HG02798 (cell line): ENCODE measurements around the gene CYP2B6.
"Not testable (repeated sequence)": the region's sequence is repeated elsewhere in the genome, so short reads cannot be mapped to it uniquely, and the experiment has no call there.

Source experiments
- ATAC-seq: cut with Tn5 transposase; IDR thresholded peaks from one replicate; pipeline ENCODE4 v1.9.1; 2021; ENCODE audit warnings: mild to moderate bottlenecking; ENCODE audit not compliant: unreplicated experiment, poor library complexity

The CYP2B6 gene

DNA sequence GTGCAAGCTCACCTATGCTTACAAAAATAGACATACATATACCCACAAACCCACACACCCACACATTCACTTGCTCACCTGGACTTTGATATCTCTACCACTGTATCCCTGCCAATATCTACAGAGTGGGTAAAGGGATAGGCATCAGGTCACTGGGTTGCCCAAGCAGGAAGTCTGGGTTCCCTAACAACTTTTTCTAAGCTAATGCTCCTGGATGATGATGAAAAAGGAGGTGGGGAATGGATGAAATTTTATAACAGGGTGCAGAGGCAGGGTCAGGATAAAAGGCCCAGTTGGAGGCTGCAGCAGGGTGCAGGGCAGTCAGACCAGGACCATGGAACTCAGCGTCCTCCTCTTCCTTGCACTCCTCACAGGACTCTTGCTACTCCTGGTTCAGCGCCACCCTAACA, at the start of gene CYP2B6:
Gene CYP2B6 (plus strand): TSS at position 311 of the 410 bp plus-strand sequence. CDS start 24 bp downstream, at position 335.
- no peak for ATAC-seq

DNA sequence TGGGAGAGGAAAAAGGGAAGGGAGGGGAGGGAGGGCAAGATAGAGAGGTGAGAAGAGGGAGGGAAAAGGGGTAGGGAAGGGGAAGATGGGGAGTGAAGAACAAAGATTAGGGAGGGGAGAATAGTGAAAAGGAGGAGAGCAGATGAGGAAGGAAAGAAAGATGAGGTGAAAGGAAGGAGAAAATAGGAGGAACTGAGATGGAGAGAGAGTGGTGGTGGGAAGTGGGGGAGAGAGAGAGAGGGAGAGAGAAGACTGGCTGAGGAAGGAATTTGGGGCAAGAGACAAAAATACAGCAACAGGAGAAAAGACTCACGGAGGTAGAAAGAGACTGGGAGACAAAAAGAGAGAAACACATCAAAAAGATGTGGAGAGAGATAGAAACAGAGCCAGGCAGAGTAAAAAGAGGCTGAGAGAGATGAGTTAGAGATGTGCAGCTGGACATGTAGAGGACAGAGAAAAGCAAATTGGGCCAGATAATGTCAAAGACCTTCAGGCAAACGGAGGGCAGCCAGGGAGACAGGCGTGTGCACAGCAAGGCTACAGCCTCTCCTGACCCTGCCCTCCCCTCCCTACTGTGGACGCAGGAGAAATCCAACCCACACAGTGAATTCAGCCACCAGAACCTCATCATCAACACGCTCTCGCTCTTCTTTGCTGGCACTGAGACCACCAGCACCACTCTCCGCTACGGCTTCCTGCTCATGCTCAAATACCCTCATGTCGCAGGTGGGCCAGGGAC, 49.4 kb upstream of the CYP2B6 start:
- no peak for ATAC-seq

DNA sequence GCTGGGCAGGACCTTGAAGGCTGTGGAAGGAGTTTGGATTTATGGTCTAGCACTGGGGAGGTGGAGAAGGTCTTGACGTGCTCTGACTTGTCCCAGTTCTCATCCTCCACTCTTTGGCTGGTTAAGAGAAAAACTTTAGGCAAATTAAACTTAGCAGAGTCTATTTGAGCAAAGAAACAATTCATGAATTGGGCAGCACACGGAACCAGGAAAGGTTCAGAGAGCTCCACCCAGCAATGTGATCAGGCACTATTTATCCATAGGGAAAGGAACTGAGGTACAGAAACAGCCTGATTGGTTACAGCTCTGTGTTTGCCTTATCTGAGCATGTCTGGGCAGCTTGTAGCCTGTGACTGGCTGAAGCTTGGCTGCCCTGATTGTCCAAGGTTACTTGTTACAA, 45.4 kb upstream of the CYP2B6 start:
- no peak for ATAC-seq

DNA sequence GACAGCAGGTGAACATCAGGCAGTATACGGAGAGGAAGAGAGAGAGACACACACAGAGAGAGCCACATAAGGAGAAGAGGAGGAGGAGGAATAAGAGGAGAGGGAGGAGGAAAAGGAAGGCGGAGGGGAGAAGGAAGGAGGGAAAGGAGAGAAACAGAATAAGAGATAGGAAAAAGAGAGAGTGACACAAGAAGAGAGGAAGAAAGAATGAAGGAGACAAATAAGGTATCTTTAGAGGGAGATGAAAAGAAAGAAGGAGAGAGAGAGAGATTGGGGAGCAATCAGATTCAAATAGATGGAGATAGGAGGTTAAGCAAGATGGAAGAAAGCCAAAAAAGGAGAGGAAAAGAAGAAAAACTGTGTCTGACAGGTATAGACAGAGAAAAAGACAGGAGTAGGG, 44.0 kb upstream of the CYP2B6 start:
- no peak for ATAC-seq

DNA sequence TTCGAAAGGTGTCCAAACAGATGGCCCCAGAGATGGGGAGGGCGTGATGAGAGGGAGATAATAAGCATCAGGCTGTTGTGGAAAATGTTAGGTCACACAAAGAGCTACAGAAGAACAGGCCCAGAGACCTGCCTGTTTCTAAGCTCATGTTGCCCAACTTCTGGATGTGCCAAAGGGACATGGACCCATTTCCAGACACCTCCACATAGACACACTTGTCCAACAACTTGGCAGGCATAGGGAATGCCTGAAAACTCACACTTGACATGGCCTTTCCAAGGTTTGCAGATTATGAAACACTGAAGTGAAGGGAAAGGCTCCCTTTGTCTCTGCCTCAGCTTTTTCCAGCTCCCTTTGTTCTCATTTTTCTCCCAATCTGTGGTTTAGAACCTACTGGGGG, 43.5 kb upstream of the CYP2B6 start:
- no peak for ATAC-seq

DNA sequence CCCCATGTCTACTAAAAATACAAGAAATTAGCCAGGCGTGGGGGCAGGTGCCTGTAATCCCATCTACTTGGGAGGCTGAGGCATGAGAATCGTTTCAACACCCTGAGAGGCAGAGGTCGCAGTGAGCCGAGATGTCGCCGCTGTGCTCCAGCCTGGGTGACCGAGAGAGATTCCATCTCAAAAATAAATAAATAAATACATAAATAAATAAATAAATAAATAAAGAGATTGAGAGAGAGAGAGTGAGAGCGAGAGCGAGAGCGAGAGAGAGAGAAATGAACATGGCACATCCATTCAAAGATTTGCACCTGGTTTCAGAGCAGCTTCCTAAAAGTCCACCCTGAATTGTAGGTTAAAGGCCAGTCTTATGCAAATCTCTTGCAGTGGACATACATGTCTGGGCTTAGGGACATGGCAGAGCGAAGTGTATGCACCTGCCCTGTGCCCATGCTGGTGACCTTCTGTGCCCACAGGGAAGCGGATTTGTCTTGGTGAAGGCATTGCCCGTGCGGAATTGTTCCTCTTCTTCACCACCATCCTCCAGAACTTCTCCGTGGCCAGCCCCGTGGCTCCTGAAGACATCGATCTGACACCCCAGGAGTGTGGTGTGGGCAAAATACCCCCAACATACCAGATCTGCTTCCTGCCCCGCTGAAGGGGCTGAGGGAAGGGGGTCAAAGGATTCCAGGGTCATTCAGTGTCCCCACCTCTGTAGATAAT, 42.3 kb upstream of the CYP2B6 start:
- ATAC-seq, result no peak

DNA sequence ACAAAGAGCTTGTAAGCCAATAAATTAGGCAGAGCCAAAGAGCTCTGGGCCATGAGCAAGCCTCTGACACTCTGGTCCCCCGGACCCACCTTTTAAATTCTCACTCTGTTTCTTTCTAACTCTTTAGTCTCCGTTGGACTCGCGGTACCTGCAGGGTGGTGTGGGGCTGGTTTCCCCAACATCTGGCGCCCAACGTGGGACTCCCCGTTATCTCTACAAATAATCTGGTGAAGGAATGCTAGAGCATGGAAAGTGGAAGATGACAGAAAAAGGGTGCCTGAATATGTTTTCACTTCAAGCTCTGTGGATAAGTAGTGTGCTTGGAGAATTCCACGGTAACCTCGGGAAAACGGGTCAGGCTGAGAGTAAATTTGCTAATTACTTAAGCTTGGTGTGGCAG, 36.5 kb upstream of the CYP2B6 start:
- no peak for ATAC-seq

DNA sequence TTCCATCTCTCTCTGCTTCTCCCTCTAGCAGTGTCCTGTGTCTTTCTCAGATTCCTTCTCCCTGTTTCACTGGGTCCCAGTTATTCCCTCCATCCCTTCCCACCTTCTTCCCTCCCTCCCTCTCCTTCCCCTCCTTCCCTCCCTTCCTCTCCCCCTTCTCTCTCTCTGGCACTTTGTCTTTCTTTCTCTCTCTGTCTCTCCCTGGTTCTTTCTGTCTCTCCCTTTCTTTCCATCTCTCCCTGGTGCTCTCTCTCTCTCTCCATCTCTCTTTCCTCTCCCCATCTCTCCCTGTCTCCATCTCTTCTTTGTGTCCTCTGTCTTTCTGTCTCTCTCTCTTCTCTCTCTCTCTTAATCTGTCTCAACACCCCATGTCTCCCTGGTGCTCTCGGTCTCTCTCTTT, 31.7 kb upstream of the CYP2B6 start:
- ATAC-seq, result no peak

DNA sequence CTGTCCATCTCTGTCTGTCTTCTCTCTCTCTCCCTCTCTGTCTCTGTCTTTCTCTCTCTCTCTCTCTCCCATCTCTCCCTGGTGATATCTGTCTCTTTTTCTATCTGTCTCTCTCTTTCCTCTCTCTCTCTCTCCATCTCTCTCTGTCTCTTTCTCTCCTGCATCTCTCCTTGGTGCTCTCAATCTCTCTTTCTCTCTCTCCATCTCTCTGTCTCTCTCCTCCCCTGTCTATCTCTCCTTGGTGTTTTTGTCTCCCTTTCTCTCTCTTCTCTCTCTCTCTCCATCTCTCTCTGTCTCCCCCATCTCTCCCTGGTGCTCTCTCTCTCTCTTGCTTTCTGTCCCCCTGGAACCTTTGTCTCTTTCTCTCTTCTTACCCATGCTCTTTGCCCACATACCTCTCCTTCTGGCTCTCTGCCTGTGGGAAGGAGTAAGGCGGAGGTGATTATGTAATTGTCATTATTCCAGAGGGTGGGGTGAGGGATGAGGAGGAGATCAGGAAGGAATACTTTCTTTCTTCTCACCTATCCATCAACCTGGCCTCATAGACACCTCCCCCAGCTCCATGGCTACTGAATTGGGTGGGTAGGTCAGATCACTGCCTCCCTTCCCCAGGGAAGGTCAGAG, 30.9 kb upstream of the CYP2B6 start:
- no peak for ATAC-seq

DNA sequence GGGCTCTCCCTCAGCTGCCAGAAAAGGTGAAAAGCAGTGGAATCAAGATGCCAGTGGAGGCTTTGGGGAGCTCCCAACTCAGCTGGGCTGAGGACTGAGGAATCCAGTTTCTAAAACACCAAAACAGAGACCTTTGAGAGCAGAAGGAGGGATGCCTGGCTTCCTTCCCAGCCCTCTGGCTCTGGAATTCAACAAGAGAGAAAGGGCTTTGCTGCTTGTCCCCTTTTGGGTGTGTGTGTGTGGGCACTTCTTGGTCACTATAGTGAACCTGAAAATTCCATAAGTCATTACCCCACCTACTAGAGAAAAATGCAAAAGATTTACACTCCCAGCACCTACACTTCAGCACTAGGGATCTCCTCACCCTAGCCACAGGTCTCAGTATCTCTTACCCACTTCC, 30.3 kb upstream of the CYP2B6 start:
- ATAC-seq, result no peak

DNA sequence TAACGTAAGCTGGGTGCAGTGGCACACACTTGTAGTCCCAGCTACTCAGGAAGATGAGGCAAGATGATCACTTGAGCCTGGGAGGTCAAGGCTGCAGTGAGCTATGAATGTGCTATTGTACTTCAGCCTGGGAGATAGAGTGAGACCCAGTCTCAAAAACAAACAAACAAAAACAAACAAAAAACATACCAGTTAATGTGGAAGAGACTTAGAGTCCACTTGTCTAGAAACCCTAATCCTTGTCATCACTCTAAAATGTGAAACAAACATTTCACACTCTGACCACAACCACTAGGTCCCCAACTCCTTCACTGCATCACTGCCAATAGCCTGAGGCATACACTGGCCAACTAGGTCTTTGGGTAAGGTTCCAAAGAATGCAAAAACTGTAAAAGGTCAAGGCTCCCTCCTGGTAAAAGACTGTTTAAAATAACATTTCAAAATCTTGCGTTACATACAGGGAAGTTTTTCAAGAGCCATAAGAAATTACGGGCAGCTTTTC, 28.6 kb upstream of the CYP2B6 start:
- no peak for ATAC-seq

DNA sequence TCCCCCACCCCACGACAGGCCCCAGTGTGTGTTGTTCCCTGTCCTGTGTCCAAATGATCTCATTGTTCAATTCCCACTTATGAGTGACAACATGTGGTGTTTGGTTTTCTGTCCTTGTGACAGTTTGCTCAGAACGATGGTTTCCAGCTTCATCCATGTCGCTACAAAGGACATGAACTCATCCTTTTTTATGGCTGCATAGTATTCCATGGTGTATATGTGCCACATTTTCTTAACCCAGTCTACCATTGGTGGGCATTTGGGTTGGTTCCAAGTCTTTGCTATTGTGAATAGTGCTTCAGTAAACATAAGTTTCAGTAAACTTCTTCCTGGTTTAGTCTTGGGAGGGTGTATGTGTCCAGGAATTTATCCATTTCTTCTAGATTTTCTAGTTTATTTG, 26.7 kb upstream of the CYP2B6 start:
- not testable (repeated sequence) for ATAC-seq

DNA sequence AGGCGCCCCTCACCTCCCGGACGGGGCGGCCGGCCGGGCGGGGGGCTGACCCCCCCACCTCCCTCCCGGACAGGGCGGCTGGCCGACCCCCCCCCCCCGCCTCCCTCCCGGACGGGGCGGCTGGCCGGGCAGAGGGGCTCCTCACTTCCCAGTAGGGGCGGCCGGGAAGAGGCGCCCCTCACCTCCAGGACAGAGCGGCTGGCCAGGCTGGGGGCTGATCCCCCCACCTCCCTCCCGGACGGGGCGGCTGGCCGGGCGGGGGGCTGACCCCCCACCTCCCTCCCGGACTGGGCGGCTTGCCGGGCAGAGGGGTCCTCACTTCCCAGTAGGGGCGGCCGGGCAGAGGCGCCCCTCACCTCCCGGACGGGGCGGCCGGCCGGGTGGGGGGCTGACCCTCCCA, 25.7 kb upstream of the CYP2B6 start:
- not testable (repeated sequence) for ATAC-seq

DNA sequence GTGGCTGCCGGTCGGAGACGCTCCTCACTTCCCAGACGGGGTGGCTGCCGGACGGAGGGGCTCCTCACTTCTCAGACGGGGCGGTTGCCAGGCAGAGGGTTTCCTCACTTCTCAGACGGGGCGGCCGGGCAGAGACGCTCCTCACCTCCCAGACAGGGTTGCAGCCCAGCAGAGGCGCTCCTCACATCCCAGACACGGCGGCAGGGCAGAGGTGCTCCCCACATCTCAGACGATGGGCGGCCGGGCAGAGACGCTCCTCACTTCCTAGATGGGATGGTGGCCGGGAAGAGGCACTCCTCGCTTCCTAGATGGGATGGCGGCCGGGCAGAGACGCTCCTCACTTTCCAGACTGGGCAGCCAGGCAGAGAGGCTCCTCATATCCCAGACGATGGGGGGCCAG, 24.5 kb upstream of the CYP2B6 start:
- not testable (repeated sequence) for ATAC-seq

DNA sequence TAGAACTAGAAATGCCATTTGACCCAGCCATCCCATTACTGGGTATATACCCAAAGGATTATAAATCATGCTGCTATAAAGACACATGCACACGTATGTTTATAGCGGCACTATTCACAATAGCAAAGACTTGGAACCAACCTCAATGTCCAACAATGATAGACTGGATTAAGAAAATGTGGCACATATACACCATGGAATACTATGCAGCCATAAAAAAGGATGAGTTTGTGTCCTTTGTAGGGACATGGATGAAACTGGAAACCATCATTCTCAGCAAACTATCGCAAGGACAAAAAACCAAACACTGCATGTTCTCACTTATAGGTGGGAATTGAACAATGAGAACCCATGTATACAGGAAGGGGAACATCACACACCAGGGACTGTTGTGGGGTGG, 23.0 kb upstream of the CYP2B6 start:
- ATAC-seq, result not testable (repeated sequence)

DNA sequence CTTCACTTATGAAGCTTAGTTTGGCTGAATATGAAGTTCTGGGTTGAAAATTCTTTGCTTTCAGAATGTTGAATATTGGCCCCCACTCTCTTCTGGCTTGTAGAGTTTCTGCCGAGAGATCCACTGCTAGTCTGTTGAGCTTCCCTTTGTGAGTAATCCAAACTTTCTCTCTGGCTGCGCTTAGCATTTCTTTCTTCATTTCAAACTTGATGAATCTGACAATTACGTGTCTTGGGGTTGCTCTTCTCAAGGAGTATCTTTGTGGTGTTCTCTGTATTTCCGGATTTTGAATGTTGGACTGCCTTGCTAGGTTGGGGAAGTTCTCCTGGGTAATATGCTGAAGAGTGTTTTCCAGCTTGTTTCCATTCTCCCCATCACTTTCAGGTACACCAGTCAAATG, 21.4 kb upstream of the CYP2B6 start:
- not testable (repeated sequence) for ATAC-seq

DNA sequence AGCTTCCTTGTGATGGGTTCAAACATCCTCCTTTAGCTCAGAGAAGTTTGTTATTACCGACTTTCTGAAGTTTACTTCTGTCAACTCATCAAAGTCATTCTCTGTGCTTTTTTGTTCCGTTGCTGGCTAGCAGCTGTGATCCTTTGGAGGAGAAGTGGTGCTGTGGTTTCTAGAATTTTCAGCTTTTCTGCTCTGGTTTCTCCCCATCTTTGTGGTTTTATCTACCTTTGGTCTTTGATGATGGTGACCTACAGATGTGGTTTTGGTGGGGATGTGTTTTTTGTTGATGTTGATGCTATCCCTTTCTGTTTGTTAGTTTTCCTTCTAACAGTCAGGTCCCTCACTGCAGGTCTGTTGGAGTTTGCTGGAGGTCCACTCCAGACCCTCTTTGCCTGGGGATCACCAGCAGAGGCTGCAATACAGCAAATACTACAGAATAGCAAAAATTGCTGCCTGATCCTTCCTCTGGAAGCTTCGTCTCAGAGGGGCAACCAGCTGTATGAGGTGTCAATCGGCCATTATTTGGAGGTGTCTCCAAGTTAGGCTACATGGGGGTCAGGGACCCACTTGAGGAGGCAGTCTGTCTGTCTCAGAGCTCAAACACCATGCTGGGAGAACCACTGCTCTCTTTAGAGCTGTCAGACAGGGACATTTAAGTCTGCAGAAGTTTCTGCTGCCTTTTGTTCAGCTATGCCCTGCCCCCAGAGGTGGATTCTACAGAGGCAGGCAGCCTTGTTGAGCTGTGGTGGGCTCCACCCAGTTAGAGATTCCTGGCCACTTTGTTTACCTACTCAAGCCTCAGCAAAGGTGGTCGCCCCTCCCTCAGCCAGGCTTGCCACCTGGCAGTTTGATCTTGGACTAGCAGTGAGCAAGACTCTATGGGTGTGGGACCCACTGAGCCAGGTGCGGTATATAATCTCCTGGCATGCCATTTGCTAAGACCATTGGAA, 20.4 kb upstream of the CYP2B6 start:
- ATAC-seq, result not testable (repeated sequence)

DNA sequence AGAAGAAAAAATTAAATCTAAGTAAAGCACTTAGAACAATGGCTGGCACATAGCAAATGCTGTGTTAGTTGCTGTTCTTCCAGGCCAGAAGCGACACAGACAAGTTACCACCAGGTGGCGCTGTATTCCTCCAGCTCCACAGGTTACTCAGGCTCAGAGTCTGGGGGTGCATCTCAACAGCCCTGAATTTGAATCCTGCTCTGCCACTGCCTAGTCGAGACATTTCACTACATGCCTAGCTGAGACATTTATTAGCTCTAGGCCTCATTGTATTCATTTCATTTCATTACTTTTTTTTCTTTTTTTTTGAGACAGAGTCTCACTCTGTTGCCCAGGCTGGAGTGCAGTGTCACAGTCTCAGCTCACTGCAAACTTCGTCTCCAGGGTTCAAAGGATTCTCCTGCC, 16.4 kb upstream of the CYP2B6 start:
- no peak for ATAC-seq

DNA sequence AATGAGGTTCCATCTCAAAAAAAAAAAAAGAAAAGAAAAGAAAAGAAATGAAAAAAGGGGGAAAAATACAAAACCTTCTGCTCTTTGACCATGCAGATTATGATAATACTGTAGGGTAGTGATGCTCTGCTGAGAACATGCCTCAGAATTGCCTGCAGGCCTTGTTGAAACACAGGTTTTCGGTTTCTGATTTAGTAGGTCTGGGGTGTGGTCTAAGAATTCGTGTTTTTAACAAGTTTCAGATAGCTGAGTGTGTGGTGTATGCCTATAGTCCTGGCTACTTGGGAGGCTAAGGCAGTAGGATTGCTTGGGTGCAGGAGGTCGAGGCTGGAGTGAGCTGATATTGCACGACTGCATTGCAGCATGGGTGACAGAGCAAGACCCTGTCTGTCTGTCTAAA, 14.9 kb upstream of the CYP2B6 start:
- no peak for ATAC-seq

DNA sequence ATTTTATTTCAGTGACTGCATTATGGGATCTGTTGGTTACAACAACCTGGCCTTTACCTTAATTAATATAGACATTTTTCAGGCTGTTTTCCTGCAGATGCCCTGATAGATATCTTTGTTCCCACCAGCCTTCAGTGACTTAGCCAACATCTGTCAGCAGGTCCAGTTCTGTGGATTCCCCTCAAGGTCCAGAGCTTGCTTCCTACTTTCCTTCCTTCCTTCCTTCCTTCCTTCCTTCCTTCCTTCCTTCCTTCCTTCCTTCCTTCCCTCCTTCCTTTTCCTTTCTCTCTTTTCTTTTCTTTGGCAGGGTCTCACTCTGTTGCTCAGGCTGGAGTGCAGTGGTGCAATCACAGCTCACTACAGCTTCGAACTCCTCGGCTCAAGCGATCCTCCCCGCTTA, 14.4 kb upstream of the CYP2B6 start:
- ATAC-seq, result no peak
